Measurements from ENCODE around the gene MFAP2.

GRCh38 chr1:16968372-16968771, 12.0 kb downstream of the MFAP2 start:
- TF ChIP-seq CTCF (IDR thresholded peaks at IDR 0.05), result no peak
- TF ChIP-seq POLR2A (IDR thresholded peaks at IDR 0.05), result no peak

Data from heart left ventricle (tissue), 13 donors.